Fibroblast of peridontal ligament (primary cell): Measurements from ENCODE around the gene STK24.
"Not testable (repeated sequence)": the region's sequence is repeated elsewhere in the genome, so short reads cannot be mapped to it uniquely, and the experiment has no call there.

Experiments used
- DNase-seq: peaks from one replicate; pipeline ENCODE4 v3.0.0-alpha.2; 2010; ENCODE audit errors: extremely low read depth

STK24 gene

GRCh38 chr13:98438246-98439125 is 138.4 kb downstream of the STK24 start:
- DNase-seq: no peak

- DNase-seq: no peak
These were observed 140.5 kb downstream of the STK24 start for GRCh38 chr13:98436233-98436910.

DNA sequence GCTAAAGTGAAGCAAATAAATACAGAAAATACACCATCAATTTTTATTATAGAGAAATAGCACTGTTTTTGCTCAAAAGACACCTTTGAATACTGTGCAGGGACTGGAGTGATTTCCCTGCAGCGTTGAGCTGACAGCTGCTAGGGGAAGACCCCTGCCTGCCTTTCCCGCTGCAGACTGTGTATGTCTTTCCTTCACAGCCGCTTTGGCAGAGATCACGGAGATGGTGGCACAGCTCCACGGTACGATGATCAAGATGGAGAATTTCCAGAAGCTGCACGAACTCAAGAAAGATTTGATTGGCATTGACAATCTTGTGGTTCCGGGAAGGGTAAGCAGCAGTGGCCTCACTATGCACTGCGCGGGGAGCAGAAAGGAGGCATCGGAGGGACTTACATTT is 141.5 kb downstream of the STK24 start:
- DNase-seq: no peak

- DNase-seq: no peak
These were observed 142.8 kb downstream of the STK24 start for GRCh38 chr13:98434060-98434459.

- no peak for DNase-seq
These were observed 143.3 kb downstream of the STK24 start for GRCh38 chr13:98433654-98434053.

- DNase-seq: no peak
These were observed 144.3 kb downstream of the STK24 start for GRCh38 chr13:98432638-98433037.

DNA sequence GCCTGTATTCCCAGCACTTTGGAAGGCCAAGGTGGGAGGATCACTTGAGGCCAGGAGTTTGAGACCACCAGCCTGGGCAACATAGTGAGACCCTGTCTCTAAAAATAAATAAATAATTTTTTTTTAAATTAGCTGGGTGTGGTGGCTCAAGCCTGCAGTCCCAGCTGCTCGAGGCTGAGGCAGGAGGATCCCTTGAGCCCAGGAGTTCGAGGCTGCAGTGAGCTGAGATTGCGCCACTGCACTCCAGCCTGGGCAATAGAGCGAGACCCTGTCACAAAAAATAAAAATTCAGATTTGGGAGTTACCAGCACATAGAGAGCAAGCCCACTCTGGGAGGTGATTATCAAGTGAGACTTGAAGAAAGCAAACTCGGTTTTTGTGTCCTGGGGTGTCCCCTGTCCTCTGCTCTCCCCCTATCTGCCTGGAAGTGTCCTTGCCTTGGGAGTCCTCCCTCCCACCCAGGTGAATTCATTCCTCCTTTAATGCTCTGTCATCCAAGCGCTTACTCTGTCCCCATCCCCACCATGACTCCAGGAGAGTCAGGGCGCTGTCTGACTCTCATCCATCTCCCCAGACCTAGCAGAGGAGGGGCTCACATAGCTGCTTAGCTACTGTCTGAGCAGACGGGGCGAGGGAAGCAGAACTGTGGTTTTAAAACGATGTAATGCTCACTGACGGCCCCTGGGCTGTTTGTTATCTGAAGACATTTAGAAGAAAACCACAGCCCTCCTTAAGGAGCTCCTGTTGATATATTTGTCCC is 146.8 kb downstream of the STK24 start:
- DNase-seq: no peak

DNA sequence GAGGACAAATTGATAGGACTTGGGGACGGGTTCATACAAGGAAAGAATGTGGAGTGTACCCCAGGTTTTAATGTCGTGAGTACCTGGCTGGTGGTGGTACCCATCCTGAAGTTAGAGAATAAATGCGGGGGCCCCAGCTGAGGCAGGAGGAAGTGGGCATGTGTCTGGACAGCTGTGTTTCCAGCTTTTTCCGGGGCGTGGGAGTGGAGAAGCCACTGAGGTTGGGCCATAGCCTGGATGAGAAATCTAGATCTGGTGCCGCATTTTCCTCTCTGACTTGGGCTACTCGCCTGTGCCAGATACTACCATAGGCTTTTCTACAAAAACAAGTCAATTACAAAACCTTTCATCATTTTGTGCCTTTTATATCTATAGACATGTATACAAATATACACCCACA is 147.4 kb downstream of the STK24 start:
- DNase-seq: no peak

GRCh38 chr13:98429081-98429480 is 147.8 kb downstream of the STK24 start:
- DNase-seq: no peak

- DNase-seq: no peak
These were observed 148.5 kb downstream of the STK24 start for GRCh38 chr13:98428256-98428966.

GRCh38 chr13:98427331-98427995 is 149.4 kb downstream of the STK24 start:
- DNase-seq: no peak

- DNase-seq: no peak
These were observed 153.5 kb downstream of the STK24 start for GRCh38 chr13:98423417-98423816.

DNA sequence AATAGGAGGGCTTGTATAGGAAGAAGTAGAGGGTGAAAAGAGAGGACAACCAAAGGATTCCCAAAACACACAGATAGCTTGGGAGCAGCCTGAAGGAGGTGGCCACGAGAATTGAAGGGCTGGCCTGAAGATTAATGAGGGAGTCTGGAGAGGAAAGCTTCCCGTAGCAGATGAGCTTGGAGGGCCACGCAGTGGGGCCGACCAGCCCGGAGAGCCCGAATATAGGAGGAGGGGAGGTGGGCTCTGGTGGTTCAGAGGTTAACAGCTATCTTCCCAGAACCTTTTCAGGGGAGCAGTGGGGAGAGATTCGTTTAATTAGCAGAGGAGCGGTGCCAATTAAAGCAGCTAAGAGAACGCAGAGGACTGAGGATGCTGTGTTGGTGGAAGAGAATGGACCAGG is 154.9 kb downstream of the STK24 start:
- no peak for DNase-seq

GRCh38 chr13:98420554-98421175 is 156.2 kb downstream of the STK24 start:
- DNase-seq: no peak

- no peak for DNase-seq
These were observed 156.9 kb downstream of the STK24 start for GRCh38 chr13:98419786-98420553.

DNA sequence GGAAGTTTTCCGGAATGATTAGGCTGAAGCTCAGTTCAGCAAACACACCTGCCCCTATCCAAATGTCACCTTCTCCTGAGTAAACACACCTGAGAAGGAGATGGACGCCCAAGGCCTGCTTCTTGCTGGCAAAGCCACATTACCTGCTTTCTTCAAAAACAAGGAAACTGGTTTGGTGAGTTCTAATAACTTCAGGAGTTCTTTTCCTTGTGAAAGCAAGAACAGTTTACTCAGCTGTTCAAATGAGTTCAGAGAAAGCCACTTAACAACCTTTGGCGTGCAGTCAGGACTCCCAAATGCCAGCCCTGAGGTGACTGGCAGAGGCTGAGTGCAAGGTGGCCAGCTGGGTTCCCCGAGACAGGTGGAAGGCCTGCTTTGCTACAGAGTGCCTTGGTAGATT is 160.5 kb downstream of the STK24 start:
- no peak for DNase-seq

- no peak for DNase-seq
These were observed 161.4 kb downstream of the STK24 start for GRCh38 chr13:98415326-98416070.

GRCh38 chr13:98413796-98414195 is 163.1 kb downstream of the STK24 start:
- DNase-seq: no peak

- not testable (repeated sequence) for DNase-seq
These were observed 163.6 kb downstream of the STK24 start for GRCh38 chr13:98413278-98413677.
